Measurements from ENCODE around the gene ZNF616. TPM values are rescaled to one million over a fixed set of nuclear protein-coding genes. Genes with fewer than 3 reads are reported as not detected.

Gene ZNF616
- total RNA-seq, 1 donor = 9.8 TPM

GRCh38 chr19:52141203-52141602, 1.5 kb upstream of the ZNF616 start:
- Histone ChIP-seq H2AFZ (ENCODE audit: low read length) (no peak overlapping the region), H4K20me1 (ENCODE audit: insufficient read depth, low read length) (no peaks in the 10 kb centered on the region), H3K36me3 (ENCODE audit: insufficient read depth, low read length) (no peaks in the 10 kb centered on the region), H3K27me3 (ENCODE audit: insufficient read depth, low read length) (no peaks in the 10 kb centered on the region), H3K4me1 (ENCODE audit: insufficient read depth, low read length) (peaks cover 6% of the 10 kb centered on the region), H3K9me3 (ENCODE audit: low read depth, low read length) (no peaks in the 10 kb centered on the region), H3K27ac (ENCODE audit: low read depth, low read length) (no peak overlapping the region), H3K79me2 (ENCODE audit: insufficient read depth, low read length) (peaks cover 25% of the 10 kb centered on the region), H3K4me3 (ENCODE audit: insufficient read depth, low read length) (no peak overlapping the region), H3K4me2 (ENCODE audit: insufficient read depth, low read length) (no peak overlapping the region)
- TF ChIP-seq CTCF (IDR thresholded peaks at IDR 0.05; ENCODE audit: extremely low read depth, low read depth, low read length) = no peak
- DNase-seq (ENCODE audit: insufficient read length, low spot score, missing footprints) = no peak

- Histone ChIP-seq H3K36me3 (ENCODE audit: insufficient read depth, low read length) (no peaks in the 10 kb centered on the region), H3K4me2 (ENCODE audit: insufficient read depth, low read length) (peak overlapping the region; percentile 87), H3K4me3 (ENCODE audit: insufficient read depth, low read length) (peak overlapping the region; percentile 86), H3K27ac (ENCODE audit: low read depth, low read length) (no peak overlapping the region), H3K9me3 (ENCODE audit: low read depth, low read length) (peaks cover 3% of the 10 kb centered on the region), H2AFZ (ENCODE audit: low read length) (peak overlapping the region; percentile 85), H3K79me2 (ENCODE audit: insufficient read depth, low read length) (peaks cover 36% of the 10 kb centered on the region), H4K20me1 (ENCODE audit: insufficient read depth, low read length) (no peaks in the 10 kb centered on the region), H3K27me3 (ENCODE audit: insufficient read depth, low read length) (no peaks in the 10 kb centered on the region), H3K4me1 (ENCODE audit: insufficient read depth, low read length) (peaks cover 6% of the 10 kb centered on the region)
- TF ChIP-seq CTCF (IDR thresholded peaks at IDR 0.05; ENCODE audit: extremely low read depth, low read depth, low read length) = no peak
- peak; percentile 17 for DNase-seq (ENCODE audit: insufficient read length, low spot score, missing footprints)
Observed at GRCh38 chr19:52140032-52140710, 433 bp upstream of the ZNF616 start.

GRCh38 chr19:52138983-52139251, 821 bp downstream of the ZNF616 start:
- DNase-seq (ENCODE audit: insufficient read length, low spot score, missing footprints) = no peak
- Histone ChIP-seq H3K79me2 (ENCODE audit: insufficient read depth, low read length) (peaks cover 48% of the 10 kb centered on the region), H3K36me3 (ENCODE audit: insufficient read depth, low read length) (peaks cover 3% of the 10 kb centered on the region), H3K9me3 (ENCODE audit: low read depth, low read length) (peaks cover 7% of the 10 kb centered on the region), H2AFZ (ENCODE audit: low read length) (peak overlapping the region; percentile 99), H3K4me3 (ENCODE audit: insufficient read depth, low read length) (peak overlapping the region; percentile 86), H3K27me3 (ENCODE audit: insufficient read depth, low read length) (no peaks in the 10 kb centered on the region), H3K27ac (ENCODE audit: low read depth, low read length) (peak overlapping the region; percentile 84), H4K20me1 (ENCODE audit: insufficient read depth, low read length) (peaks cover 4% of the 10 kb centered on the region), H3K4me1 (ENCODE audit: insufficient read depth, low read length) (peaks cover 6% of the 10 kb centered on the region), H3K4me2 (ENCODE audit: insufficient read depth, low read length) (peak overlapping the region; percentile 91)
- TF ChIP-seq CTCF (IDR thresholded peaks at IDR 0.05; ENCODE audit: extremely low read depth, low read depth, low read length) = no peak

GRCh38 chr19:52138278-52138982, 1.3 kb downstream of the ZNF616 start:
- H3K27me3 ChIP-seq (ENCODE audit: insufficient read depth, low read length) = no peaks in the 10 kb centered on the region
- peak overlapping the region; percentile 86 for H3K4me3 ChIP-seq (ENCODE audit: insufficient read depth, low read length)
- H2AFZ ChIP-seq (ENCODE audit: low read length) = peak overlapping the region; percentile 99
- peaks cover 4% of the 10 kb centered on the region for H4K20me1 ChIP-seq (ENCODE audit: insufficient read depth, low read length)
- peak overlapping the region; percentile 91 for H3K4me2 ChIP-seq (ENCODE audit: insufficient read depth, low read length)
- H3K4me1 ChIP-seq (ENCODE audit: insufficient read depth, low read length) = peaks cover 6% of the 10 kb centered on the region
- H3K27ac ChIP-seq (ENCODE audit: low read depth, low read length) = peak overlapping the region; percentile 84
- DNase-seq (ENCODE audit: insufficient read length, low spot score, missing footprints) = no peak
- H3K9me3 ChIP-seq (ENCODE audit: low read depth, low read length) = peaks cover 7% of the 10 kb centered on the region
- peaks cover 53% of the 10 kb centered on the region for H3K79me2 ChIP-seq (ENCODE audit: insufficient read depth, low read length)
- H3K36me3 ChIP-seq (ENCODE audit: insufficient read depth, low read length) = peaks cover 3% of the 10 kb centered on the region
- TF ChIP-seq CTCF (IDR thresholded peaks at IDR 0.05; ENCODE audit: extremely low read depth, low read depth, low read length) = no peak

Data from osteoblast (primary cell).